ENCODE data around the gene CDYL2. TPM values are rescaled to one million over a fixed set of nuclear protein-coding genes. Genes with fewer than 3 reads are reported as not detected.

CDYL2 gene
- total RNA-seq, 1 donor from 2014 or later: 26.5 TPM

DNA sequence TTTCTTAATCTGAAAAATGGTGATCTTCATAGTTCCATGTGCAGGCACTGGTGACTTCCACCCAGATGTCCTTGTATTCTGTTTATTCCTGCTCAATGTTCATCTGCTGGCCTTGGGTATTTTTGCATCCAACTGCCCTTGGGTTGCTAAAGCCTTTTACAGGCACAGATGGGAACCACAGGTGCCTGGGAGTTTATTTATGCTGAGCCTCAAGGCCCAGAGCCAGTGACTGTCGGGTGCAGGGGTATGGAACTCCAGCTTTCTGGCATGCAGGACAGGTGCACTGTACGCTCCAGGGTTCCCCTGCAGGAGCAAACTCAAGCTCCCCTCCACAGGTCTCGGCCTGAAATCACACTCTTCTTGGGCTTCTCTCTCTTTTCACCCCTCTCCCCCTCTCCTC, 241.3 kb downstream of the CDYL2 start:
- Mint-ChIP-seq H3K4me1 (ENCODE audit: low read depth, unreplicated experiment) (no peaks in the 10 kb centered on the region), H3K9me3 (ENCODE audit: unreplicated experiment) (peaks cover 2% of the 10 kb centered on the region), H3K27ac (ENCODE audit: unreplicated experiment) (no peak overlapping the region), H3K27me3 (ENCODE audit: low read depth, unreplicated experiment) (peaks cover 33% of the 10 kb centered on the region), H3K4me3 (ENCODE audit: unreplicated experiment) (no peak overlapping the region), H3K36me3 (ENCODE audit: low read depth, unreplicated experiment) (no peaks in the 10 kb centered on the region)
- Histone ChIP-seq H4K20me1 (ENCODE audit: insufficient read depth, low read length) (no peaks in the 10 kb centered on the region), H3K36me3 (ENCODE audit: insufficient read depth, low read length) (no peaks in the 10 kb centered on the region), H3K9me3 (ENCODE audit: insufficient read depth, low read depth, low read length) (no peaks in the 10 kb centered on the region), H3K4me3 (ENCODE audit: insufficient read depth, low read depth, low read length) (no peak overlapping the region), H3K27me3 (ENCODE audit: insufficient read depth, low read length) (peaks cover 4% of the 10 kb centered on the region), H2AFZ (ENCODE audit: low read depth, low read length) (no peak overlapping the region), H3K4me2 (ENCODE audit: low read length) (no peak overlapping the region), H3K9ac (ENCODE audit: low read length) (no peak overlapping the region), H3K27ac (ENCODE audit: low read depth, low read length) (no peak overlapping the region), H3K79me2 (ENCODE audit: insufficient read depth, low read length) (no peaks in the 10 kb centered on the region), H3K4me1 (ENCODE audit: insufficient read depth, low read length) (no peaks in the 10 kb centered on the region)
- FAIRE-seq: no peak
- TF ChIP-seq EZH2 (IDR thresholded peaks at IDR 0.05; ENCODE audit: insufficient read depth, low read length) (no peak), CTCF (IDR thresholded peaks at IDR 0.05; ENCODE audit: insufficient read depth, low read depth, low read length) (no peak)
- no peak for DNase-seq (ENCODE audit: low read depth)

GRCh38 chr16:80559369-80559768, 245.0 kb downstream of the CDYL2 start:
- no peaks in the 10 kb centered on the region for H3K36me3 ChIP-seq (ENCODE audit: insufficient read depth, low read length)
- H3K27ac ChIP-seq (ENCODE audit: low read depth, low read length): no peak overlapping the region
- no peak overlapping the region for H3K4me2 ChIP-seq (ENCODE audit: low read length)
- H3K27ac Mint-ChIP-seq (ENCODE audit: unreplicated experiment): no peak overlapping the region
- no peaks in the 10 kb centered on the region for H3K36me3 Mint-ChIP-seq (ENCODE audit: low read depth, unreplicated experiment)
- no peak for TF ChIP-seq EZH2 (IDR thresholded peaks at IDR 0.05; ENCODE audit: insufficient read depth, low read length)
- no peak for TF ChIP-seq CTCF (IDR thresholded peaks at IDR 0.05; ENCODE audit: insufficient read depth, low read depth, low read length)
- no peak overlapping the region for H2AFZ ChIP-seq (ENCODE audit: low read depth, low read length)
- no peaks in the 10 kb centered on the region for H3K79me2 ChIP-seq (ENCODE audit: insufficient read depth, low read length)
- H3K9ac ChIP-seq (ENCODE audit: low read length): no peak overlapping the region
- DNase-seq (ENCODE audit: low read depth) (no peak), FAIRE-seq (no peak)
- H3K4me3 ChIP-seq (ENCODE audit: insufficient read depth, low read depth, low read length): no peak overlapping the region
- no peaks in the 10 kb centered on the region for H4K20me1 ChIP-seq (ENCODE audit: insufficient read depth, low read length)
- H3K4me1 ChIP-seq (ENCODE audit: insufficient read depth, low read length): no peaks in the 10 kb centered on the region
- H3K9me3 ChIP-seq (ENCODE audit: insufficient read depth, low read depth, low read length): no peaks in the 10 kb centered on the region
- no peaks in the 10 kb centered on the region for H3K9me3 Mint-ChIP-seq (ENCODE audit: unreplicated experiment)
- peaks cover 6% of the 10 kb centered on the region for H3K27me3 ChIP-seq (ENCODE audit: insufficient read depth, low read length)
- no peak overlapping the region for H3K4me3 Mint-ChIP-seq (ENCODE audit: unreplicated experiment)
- no peaks in the 10 kb centered on the region for H3K4me1 Mint-ChIP-seq (ENCODE audit: low read depth, unreplicated experiment)
- H3K27me3 Mint-ChIP-seq (ENCODE audit: low read depth, unreplicated experiment): peaks cover 35% of the 10 kb centered on the region

- Histone ChIP-seq H3K9me3 (ENCODE audit: insufficient read depth, low read depth, low read length) (no peaks in the 10 kb centered on the region), H3K36me3 (ENCODE audit: insufficient read depth, low read length) (no peaks in the 10 kb centered on the region), H3K79me2 (ENCODE audit: insufficient read depth, low read length) (no peaks in the 10 kb centered on the region), H3K4me1 (ENCODE audit: insufficient read depth, low read length) (no peaks in the 10 kb centered on the region), H3K9ac (ENCODE audit: low read length) (no peak overlapping the region), H3K27me3 (ENCODE audit: insufficient read depth, low read length) (peaks cover 12% of the 10 kb centered on the region), H3K4me3 (ENCODE audit: insufficient read depth, low read depth, low read length) (no peak overlapping the region), H3K4me2 (ENCODE audit: low read length) (no peak overlapping the region), H3K27ac (ENCODE audit: low read depth, low read length) (no peak overlapping the region), H4K20me1 (ENCODE audit: insufficient read depth, low read length) (no peaks in the 10 kb centered on the region), H2AFZ (ENCODE audit: low read depth, low read length) (no peak overlapping the region)
- TF ChIP-seq CTCF (IDR thresholded peaks at IDR 0.05; ENCODE audit: insufficient read depth, low read depth, low read length) (no peak), EZH2 (IDR thresholded peaks at IDR 0.05; ENCODE audit: insufficient read depth, low read length) (no peak)
- FAIRE-seq (no peak), DNase-seq (ENCODE audit: low read depth) (no peak)
- Mint-ChIP-seq H3K27ac (ENCODE audit: unreplicated experiment) (no peak overlapping the region), H3K27me3 (ENCODE audit: low read depth, unreplicated experiment) (peaks cover 29% of the 10 kb centered on the region), H3K4me3 (ENCODE audit: unreplicated experiment) (no peak overlapping the region), H3K9me3 (ENCODE audit: unreplicated experiment) (no peaks in the 10 kb centered on the region), H3K36me3 (ENCODE audit: low read depth, unreplicated experiment) (no peaks in the 10 kb centered on the region), H3K4me1 (ENCODE audit: low read depth, unreplicated experiment) (no peaks in the 10 kb centered on the region)
Observed at GRCh38 chr16:80557037-80557436, 247.4 kb downstream of the CDYL2 start.
